ENCODE results near the gene RIPK1. TPM values are rescaled to one million over a fixed set of nuclear protein-coding genes. Genes with fewer than 3 reads are reported as not detected.
"Not testable (repeated sequence)": the region's sequence is repeated elsewhere in the genome, so short reads cannot be mapped to it uniquely, and the experiment has no call there.

RIPK1 gene
- total RNA-seq, 1 donor: 13.5 TPM

GRCh38 chr6:3131695-3132094 is 63.4 kb downstream of the RIPK1 start:
- DNase-seq (ENCODE audit: low read depth in 2 of 3, low spot score in 2 of 3): no peak

DNA sequence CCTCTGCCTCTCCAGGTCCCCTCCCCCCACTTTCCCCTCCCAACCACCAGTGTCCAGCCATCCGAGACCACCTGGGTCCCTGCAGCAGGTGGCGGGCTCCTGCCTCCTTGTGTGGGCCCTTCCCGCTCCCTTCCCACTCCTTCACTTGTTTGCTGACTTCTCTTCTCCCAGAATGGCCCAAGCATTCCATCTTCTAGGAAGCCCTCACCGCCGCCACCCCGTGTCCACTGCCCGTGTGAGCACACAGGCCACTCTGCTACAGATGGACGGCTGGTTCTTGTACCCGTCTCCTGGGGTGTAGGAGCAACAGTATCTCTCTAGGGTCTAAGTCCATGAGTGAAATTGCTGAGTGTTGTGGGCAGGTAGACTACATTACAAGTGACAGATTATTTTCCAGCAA is 65.2 kb downstream of the RIPK1 start:
- DNase-seq (ENCODE audit: low read depth in 2 of 3, low spot score in 2 of 3): no peak

GRCh38 chr6:3135668-3136291 is 67.5 kb downstream of the RIPK1 start:
- no peak for DNase-seq (ENCODE audit: low read depth in 2 of 3, low spot score in 2 of 3)

GRCh38 chr6:3136292-3137011 is 68.2 kb downstream of the RIPK1 start:
- DNase-seq (ENCODE audit: low read depth in 2 of 3, low spot score in 2 of 3): no peak

DNA sequence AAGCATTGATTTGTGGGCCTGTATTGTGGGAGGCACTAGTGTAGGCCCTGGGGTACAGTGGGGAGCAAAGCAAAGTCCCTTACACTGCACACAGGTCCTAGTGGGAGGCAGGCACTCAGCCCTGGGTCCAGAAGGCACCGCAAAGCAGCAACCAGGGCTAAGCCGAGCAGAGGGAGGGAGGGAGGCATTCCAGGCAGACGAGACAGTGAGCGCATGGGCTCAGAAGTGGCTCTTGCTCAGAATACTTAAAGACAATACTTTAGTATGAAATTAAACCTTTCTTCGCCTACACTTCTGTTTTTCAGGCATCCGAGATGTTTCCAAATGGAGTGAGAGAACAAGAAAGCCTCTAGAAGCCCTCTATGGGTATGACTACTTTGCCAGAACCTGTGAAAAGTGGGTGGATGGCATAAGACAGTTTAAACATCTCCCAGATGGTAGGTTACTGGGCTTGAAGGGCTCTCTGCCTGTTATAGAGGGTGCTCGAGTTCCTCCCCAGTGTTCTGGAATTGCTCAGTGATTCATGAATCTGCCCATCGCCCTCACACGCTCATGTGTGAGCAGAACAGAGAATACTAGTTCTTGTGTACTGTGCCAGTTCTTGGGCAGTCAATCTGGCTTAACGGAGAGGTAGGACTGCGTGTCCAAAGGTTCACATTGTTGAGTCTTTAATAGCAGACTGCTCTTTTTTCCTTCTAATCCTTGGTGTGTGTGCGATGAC is 68.9 kb downstream of the RIPK1 start:
- no peak for DNase-seq (ENCODE audit: low read depth in 2 of 3, low spot score in 2 of 3)

GRCh38 chr6:3137873-3138272 is 69.6 kb downstream of the RIPK1 start:
- not testable (repeated sequence) for DNase-seq (ENCODE audit: low read depth in 2 of 3, low spot score in 2 of 3)

GRCh38 chr6:3138341-3138740 is 70.0 kb downstream of the RIPK1 start:
- DNase-seq (ENCODE audit: low read depth in 2 of 3, low spot score in 2 of 3): no peak

GRCh38 chr6:3139090-3139903 is 71.0 kb downstream of the RIPK1 start:
- peak in 2 of 3 donors; percentile 41 to 57 for DNase-seq (ENCODE audit: low read depth in 2 of 3, low spot score in 2 of 3)

- DNase-seq (ENCODE audit: low read depth in 2 of 3, low spot score in 2 of 3): no peak
Measured at GRCh38 chr6:3140201-3140600, 71.9 kb downstream of the RIPK1 start.

GRCh38 chr6:3142536-3142935 is 74.2 kb downstream of the RIPK1 start:
- DNase-seq (ENCODE audit: low read depth in 2 of 3, low spot score in 2 of 3): no peak

GRCh38 chr6:3143158-3143557 is 74.9 kb downstream of the RIPK1 start:
- DNase-seq (ENCODE audit: low read depth in 2 of 3, low spot score in 2 of 3): no peak

GRCh38 chr6:3144571-3144970 is 76.3 kb downstream of the RIPK1 start:
- no peak for DNase-seq (ENCODE audit: low read depth in 2 of 3, low spot score in 2 of 3)

- DNase-seq (ENCODE audit: low read depth in 2 of 3, low spot score in 2 of 3): no peak
Measured at GRCh38 chr6:3147914-3148757, 79.8 kb downstream of the RIPK1 start.

DNA sequence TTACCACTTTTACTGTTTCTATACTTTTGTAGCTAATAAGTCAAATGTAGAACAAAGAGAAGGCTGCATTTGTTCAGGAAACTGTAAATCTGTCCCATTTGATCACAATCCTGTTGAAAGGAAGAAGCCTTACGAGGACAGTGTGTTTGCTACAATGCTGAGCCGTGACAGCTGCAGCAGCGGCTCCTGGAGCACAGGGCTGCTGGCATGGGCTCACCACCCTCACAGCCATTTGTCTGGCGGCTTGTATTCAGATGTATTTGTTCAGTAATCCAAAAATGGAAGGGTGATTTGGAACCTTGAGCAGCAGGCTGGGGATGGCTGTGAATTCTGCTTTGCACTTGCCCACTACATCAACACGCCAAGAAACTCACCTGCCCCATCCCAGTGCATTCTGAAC is 83.4 kb downstream of the RIPK1 start:
- DNase-seq (ENCODE audit: low read depth in 2 of 3, low spot score in 2 of 3): no peak

DNA sequence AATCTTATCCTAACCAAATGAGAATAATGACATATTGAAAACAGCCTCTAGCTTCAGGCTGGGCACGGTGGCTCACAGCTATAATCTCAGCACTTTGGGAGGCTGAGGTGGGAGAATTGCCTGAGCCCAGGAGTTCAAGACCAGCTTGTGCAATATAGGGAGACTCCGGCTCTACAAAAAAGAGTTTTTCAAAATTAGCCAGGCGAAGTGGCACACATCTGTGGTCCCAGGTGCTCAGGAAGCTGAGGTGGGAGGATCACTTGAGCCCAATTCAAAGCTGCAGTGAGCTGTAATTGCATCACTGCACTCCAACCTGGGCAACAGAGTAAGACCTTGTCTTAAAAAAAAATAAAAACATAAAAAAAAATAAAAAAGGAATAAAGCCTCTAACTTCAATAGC is 84.4 kb downstream of the RIPK1 start:
- DNase-seq (ENCODE audit: low read depth in 2 of 3, low spot score in 2 of 3): no peak

DNA sequence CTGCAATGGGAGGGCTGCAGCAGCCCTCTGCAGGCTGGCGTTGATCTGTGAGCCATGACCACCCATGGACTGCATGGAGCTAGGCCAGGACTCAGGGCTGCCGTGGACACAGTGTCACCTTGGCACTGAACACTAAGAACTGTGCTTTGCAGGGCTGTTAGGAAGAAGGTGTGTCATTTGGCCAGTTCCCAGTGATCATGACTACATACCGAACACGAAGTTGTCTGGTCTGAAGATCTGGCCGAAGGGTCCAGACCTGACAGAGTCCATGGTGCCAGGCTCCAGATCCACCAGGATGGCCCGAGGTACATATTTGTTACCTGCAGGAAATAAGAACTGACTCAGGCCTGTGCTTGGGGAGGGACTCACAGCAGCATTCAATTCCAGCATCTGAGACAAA is 87.1 kb downstream of the RIPK1 start:
- DNase-seq (ENCODE audit: low read depth in 2 of 3, low spot score in 2 of 3): not testable (repeated sequence)

DNA sequence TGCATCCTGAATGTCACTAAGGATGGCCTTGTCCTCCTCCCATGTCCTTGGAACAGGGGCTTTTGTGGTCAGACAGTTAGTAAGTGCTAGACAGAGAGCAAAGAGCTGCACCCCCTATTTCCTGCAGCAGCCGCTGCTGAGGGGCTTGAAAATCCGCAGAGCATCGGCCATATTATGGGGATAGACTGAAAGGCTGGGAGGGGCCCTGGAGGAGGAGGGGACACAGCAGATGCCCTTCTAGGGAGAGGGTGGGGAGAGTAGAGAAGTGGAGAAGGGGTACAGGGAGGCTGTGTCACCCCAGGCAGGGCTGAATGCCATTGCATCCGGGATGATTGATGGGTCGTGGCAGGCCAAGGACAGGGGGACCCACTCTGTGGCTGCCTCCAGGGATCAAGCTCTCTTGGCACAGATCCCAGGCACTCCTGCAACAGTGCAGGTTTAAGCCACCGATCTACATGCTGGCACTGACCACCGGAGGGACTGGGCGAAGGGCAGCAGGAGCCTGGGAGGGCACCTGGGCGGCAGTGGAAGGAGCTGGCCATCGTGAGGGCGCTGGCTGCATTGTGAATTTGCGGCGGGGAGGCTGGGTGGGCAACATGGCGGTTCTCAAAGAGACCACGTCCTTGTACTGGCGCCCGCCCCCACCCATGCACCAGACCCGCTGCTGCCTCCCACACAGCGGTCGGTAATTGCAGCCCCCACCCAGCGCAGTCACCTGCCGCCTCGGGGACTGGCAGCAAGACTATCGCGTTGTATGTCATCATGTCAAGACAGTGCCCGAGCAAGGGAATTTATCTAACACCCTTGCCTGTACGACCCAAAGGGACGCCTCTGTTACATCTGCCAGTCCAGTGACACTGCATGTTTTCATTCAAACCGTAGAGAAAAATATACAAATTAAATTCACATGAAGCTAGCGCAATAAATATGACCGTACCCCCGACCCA is 88.2 kb downstream of the RIPK1 start:
- peak in 2 of 3 donors; percentile 26 to 48 for DNase-seq (ENCODE audit: low read depth in 2 of 3, low spot score in 2 of 3)

DNA sequence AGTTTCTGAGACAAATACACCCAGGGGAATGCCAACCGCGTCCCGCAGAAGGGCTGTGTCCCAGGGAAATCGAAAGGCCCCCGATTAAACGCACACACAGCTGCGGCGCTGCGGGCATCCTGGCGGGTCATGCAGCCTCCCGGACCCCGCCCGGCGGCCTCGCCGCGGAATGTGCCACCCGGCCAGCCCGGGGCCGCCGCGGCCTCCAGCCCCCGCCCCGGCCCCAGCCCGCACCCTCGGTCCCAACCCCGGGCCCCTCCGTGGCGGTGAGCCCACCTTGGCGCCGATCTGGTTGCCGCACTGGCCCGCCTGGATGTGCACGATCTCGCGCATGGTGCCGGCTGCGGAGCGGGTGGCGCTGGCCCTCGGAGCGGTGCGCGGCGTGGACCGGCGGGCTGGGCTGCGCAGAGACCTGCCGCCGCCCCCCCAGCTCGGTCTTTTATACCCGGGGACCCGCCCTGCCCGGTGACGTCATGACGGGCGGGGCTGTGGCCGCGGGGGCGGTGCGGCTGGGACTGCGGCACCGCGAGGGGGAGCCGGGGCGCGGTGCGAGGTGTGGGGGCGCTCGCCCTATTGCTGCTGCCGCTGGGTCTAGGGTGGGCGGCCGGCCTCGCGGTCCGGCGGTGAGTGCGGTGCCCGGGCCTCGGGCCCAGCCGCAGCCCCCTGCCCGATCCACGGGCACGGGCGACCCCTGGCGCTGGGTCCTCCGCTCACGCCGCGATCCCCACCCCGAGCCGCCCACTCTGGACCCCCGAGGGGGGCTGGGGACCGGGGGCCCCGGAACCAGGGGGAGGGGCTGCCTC is 89.0 kb downstream of the RIPK1 start, which contains the start of gene TUBB2A:
TSS of gene TUBB2A (minus strand) at position 414 of the 803 bp plus-strand sequence. CDS start at position 333, 81 bp downstream.
- DNase-seq (ENCODE audit: low read depth in 2 of 3, low spot score in 2 of 3): peak; percentile 71 to 82 (median 75)
